ENCODE results near the gene UBE2G1.

UBE2G1 gene

DNA sequence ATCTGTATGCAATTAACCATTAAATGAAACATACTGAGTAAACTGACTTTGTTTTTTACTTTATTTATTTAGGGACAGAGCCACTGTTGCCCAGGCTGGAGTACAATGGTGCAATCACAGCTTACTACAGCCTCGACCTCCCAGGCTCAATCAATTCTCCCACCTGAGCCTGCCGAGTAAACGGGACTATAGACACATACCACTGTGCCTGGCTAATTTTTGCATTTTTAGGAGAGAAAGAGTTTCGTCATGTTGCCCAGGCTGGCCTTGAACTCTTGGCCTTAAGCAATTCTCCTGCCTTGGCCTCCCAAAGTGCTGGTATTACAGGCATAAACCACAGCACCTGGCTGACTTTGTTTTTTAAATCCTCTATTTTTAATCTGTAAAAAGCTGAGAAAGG, 145.3 kb downstream of the UBE2G1 start:
- Histone ChIP-seq H3K36me3 (ENCODE audit: insufficient read depth, low read length) (peaks cover 30% of the 10 kb centered on the region), H3K9ac (ENCODE audit: low read depth, low read length) (no peak overlapping the region)
- no peak for DNase-seq

DNA sequence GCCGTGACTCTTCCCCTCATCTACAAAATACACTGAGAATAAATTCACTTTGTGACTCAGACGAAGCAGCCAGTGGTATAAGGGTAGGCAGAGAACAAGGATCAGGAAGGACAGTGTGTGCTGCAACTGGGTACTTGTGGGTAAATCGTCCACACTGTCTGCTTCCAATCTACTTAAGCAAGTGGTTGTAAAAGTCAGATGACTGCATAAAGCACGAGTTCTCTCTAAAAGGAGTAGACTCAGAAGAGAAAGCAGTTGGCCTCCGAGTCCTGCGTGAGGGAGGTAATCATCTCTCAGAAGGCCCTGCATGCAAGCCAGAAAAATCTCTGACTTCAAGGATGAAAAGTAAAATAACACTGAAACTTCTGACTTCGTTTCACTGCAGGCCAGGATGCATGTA, 145.8 kb downstream of the UBE2G1 start:
- Histone ChIP-seq H4K20me1 (ENCODE audit: insufficient read depth, low read length) (no peaks in the 10 kb centered on the region), H3K4me2 (ENCODE audit: insufficient read depth, low read length) (no peak overlapping the region), H3K27ac (ENCODE audit: low read length) (no peak overlapping the region), H3K79me2 (ENCODE audit: insufficient read depth, low read length) (peaks cover 2% of the 10 kb centered on the region; the same call in 1 of the 2 replicates), H3K36me3 (ENCODE audit: insufficient read depth, low read length) (peaks cover 35% of the 10 kb centered on the region), H3K4me3 (ENCODE audit: low read depth in 1 of 2, low read length in 2 of 2) (no peak overlapping the region), H3K27me3 (ENCODE audit: insufficient read depth, low read length, poor library complexity) (no peaks in the 10 kb centered on the region), H3K4me1 (ENCODE audit: insufficient read depth, low read length) (no peaks in the 10 kb centered on the region), H3K9me3 (ENCODE audit: insufficient read depth, low read length, severe bottlenecking) (no peaks in the 10 kb centered on the region), H3K9ac (ENCODE audit: low read depth, low read length) (no peak overlapping the region), H2AFZ (ENCODE audit: low read depth, low read length) (no peak overlapping the region)
- TF ChIP-seq, protein P1, sequence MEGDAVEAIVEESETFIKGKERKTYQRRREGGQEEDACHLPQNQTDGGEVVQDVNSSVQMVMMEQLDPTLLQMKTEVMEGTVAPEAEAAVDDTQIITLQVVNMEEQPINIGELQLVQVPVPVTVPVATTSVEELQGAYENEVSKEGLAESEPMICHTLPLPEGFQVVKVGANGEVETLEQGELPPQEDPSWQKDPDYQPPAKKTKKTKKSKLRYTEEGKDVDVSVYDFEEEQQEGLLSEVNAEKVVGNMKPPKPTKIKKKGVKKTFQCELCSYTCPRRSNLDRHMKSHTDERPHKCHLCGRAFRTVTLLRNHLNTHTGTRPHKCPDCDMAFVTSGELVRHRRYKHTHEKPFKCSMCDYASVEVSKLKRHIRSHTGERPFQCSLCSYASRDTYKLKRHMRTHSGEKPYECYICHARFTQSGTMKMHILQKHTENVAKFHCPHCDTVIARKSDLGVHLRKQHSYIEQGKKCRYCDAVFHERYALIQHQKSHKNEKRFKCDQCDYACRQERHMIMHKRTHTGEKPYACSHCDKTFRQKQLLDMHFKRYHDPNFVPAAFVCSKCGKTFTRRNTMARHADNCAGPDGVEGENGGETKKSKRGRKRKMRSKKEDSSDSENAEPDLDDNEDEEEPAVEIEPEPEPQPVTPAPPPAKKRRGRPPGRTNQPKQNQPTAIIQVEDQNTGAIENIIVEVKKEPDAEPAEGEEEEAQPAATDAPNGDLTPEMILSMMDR (IDR thresholded peaks at IDR 0.05; ENCODE audit: borderline replicate concordance, extremely low read depth, low read length, poor library complexity, severe bottlenecking) = no peak
- no peak for TF ChIP-seq EZH2 (IDR thresholded peaks at IDR 0.05; ENCODE audit: borderline replicate concordance, low read depth, low read length, severe bottlenecking)
- ATAC-seq (ENCODE audit: insufficient read depth, low read depth) (no peak), DNase-seq (no peak)

More for the DNA sequence above, 145.3 kb downstream of the UBE2G1 start:
- H3K27me3 ChIP-seq (ENCODE audit: insufficient read depth, low read length, poor library complexity) = no peaks in the 10 kb centered on the region
- no peaks in the 10 kb centered on the region for H3K4me1 ChIP-seq (ENCODE audit: insufficient read depth, low read length)
- TF ChIP-seq, protein P1 (IDR thresholded peaks at IDR 0.05; ENCODE audit: borderline replicate concordance, extremely low read depth, low read length, poor library complexity, severe bottlenecking) = no peak
- TF ChIP-seq EZH2 (IDR thresholded peaks at IDR 0.05; ENCODE audit: borderline replicate concordance, low read depth, low read length, severe bottlenecking) = no peak
- H3K4me3 ChIP-seq (ENCODE audit: low read depth in 1 of 2, low read length in 2 of 2) = no peak overlapping the region
- no peak overlapping the region for H2AFZ ChIP-seq (ENCODE audit: low read depth, low read length)
- H3K9me3 ChIP-seq (ENCODE audit: insufficient read depth, low read length, severe bottlenecking) = no peaks in the 10 kb centered on the region
- H3K4me2 ChIP-seq (ENCODE audit: insufficient read depth, low read length) = no peak overlapping the region
- H4K20me1 ChIP-seq (ENCODE audit: insufficient read depth, low read length) = no peaks in the 10 kb centered on the region
- peaks cover 7% of the 10 kb centered on the region; the same call in 1 of the 2 replicates for H3K79me2 ChIP-seq (ENCODE audit: insufficient read depth, low read length)
- ATAC-seq (ENCODE audit: insufficient read depth, low read depth) = no peak
- H3K27ac ChIP-seq (ENCODE audit: low read length) = no peak overlapping the region

Data from DND-41 (cell line).